Stimulated activated CD8-positive, alpha-beta memory T cell treated with anti-CD3 and anti-CD28 coated beads, Interleukin-12 subunit alpha, Interleukin-12 subunit beta, amount 100 ng/mL, for 4 hours (primary cell): Measurements from ENCODE around the gene MAGI1.

ENCODE experiments used
- DNase-seq: peaks from one replicate; pipeline ENCODE4 v3.0.0-alpha.2; 2020; ENCODE audit warnings: low read depth

The MAGI1 gene

GRCh38 chr3:65350801-65351476 lies 687.8 kb downstream of the MAGI1 start:
- DNase-seq, result no peak

- no peak for DNase-seq
Measured at GRCh38 chr3:65348398-65348995, 690.2 kb downstream of the MAGI1 start.

GRCh38 chr3:65347166-65347565 lies 691.6 kb downstream of the MAGI1 start:
- no peak for DNase-seq

- no peak for DNase-seq
Measured at GRCh38 chr3:65344846-65345245, 693.9 kb downstream of the MAGI1 start.

GRCh38 chr3:65344444-65344843 lies 694.3 kb downstream of the MAGI1 start:
- DNase-seq, result no peak

GRCh38 chr3:65343736-65344135 lies 695.0 kb downstream of the MAGI1 start:
- DNase-seq, result no peak

GRCh38 chr3:65343026-65343425 lies 695.7 kb downstream of the MAGI1 start:
- no peak for DNase-seq

GRCh38 chr3:65342084-65342683 lies 696.5 kb downstream of the MAGI1 start:
- DNase-seq, result no peak

- no peak for DNase-seq
Measured at GRCh38 chr3:65339192-65339740, 699.5 kb downstream of the MAGI1 start.

- DNase-seq, result no peak
Measured at GRCh38 chr3:65338571-65338970, 700.1 kb downstream of the MAGI1 start.

- DNase-seq, result no peak
Measured at GRCh38 chr3:65335587-65335986, 703.1 kb downstream of the MAGI1 start.

- no peak for DNase-seq
Measured at GRCh38 chr3:65334045-65334665, 704.6 kb downstream of the MAGI1 start.

- DNase-seq, result no peak
Measured at GRCh38 chr3:65331730-65332129, 707.0 kb downstream of the MAGI1 start.

- DNase-seq, result no peak
Measured at GRCh38 chr3:65330072-65330471, 708.6 kb downstream of the MAGI1 start.

GRCh38 chr3:65328148-65328547 lies 710.6 kb downstream of the MAGI1 start:
- DNase-seq, result no peak

- no peak for DNase-seq
Measured at GRCh38 chr3:65326574-65326973, 712.1 kb downstream of the MAGI1 start.

GRCh38 chr3:65322910-65323309 lies 715.8 kb downstream of the MAGI1 start:
- DNase-seq, result no peak

GRCh38 chr3:65318231-65318630 lies 720.5 kb downstream of the MAGI1 start:
- DNase-seq, result no peak

- DNase-seq, result no peak
Measured at GRCh38 chr3:65314916-65315315, 723.8 kb downstream of the MAGI1 start.

GRCh38 chr3:65314269-65314668 lies 724.4 kb downstream of the MAGI1 start:
- DNase-seq, result no peak

- no peak for DNase-seq
Measured at GRCh38 chr3:65313666-65314065, 725.1 kb downstream of the MAGI1 start.

GRCh38 chr3:65305836-65306235 lies 732.9 kb downstream of the MAGI1 start:
- DNase-seq, result no peak
